ENCODE measurements around the gene GALNT18. TPM values are rescaled to one million over a fixed set of nuclear protein-coding genes. Genes with fewer than 3 reads are reported as not detected.

Gene GALNT18
- total RNA-seq, 2 donors from 2014 or later = 20.1 to 21.5 TPM

- DNase-seq (no peak), ATAC-seq (no peak)
- intact Hi-C loops (cut with DNase I) = no loop called here
Measured at GRCh38 chr11:11294551-11294855, 327.3 kb downstream of the GALNT18 start.

GRCh38 chr11:11293798-11294550 is 327.8 kb downstream of the GALNT18 start:
- intact Hi-C loops (cut with DNase I) = no loop called here
- DNase-seq (no peak), ATAC-seq (no peak)

GRCh38 chr11:11292839-11293238 is 329.0 kb downstream of the GALNT18 start:
- intact Hi-C loops (cut with DNase I) = no loop called here
- ATAC-seq (no peak), DNase-seq (no peak)

- intact Hi-C loops (cut with DNase I) = no loop called here
- DNase-seq (no peak), ATAC-seq (no peak)
Measured at GRCh38 chr11:11291041-11292015, 330.5 kb downstream of the GALNT18 start.

- DNase-seq (no peak), ATAC-seq (no peak)
- intact Hi-C loops (cut with DNase I) = no loop called here
Measured at GRCh38 chr11:11290354-11290753, 331.5 kb downstream of the GALNT18 start.

- intact Hi-C loops (cut with DNase I) = no loop called here
- ATAC-seq = no peak
- no peak for DNase-seq
Measured at GRCh38 chr11:11289669-11290068, 332.1 kb downstream of the GALNT18 start.

GRCh38 chr11:11288972-11289616 is 332.7 kb downstream of the GALNT18 start:
- no peak for ATAC-seq
- intact Hi-C loops (cut with DNase I) = no loop called here
- no peak for DNase-seq

- intact Hi-C loops (cut with DNase I) = no loop called here
- DNase-seq = no peak
- ATAC-seq = no peak
Measured at GRCh38 chr11:11284481-11284880, 337.3 kb downstream of the GALNT18 start.

GRCh38 chr11:11281626-11282025 is 340.2 kb downstream of the GALNT18 start:
- intact Hi-C loops (cut with DNase I) = no loop called here
- DNase-seq (no peak), ATAC-seq (no peak)

GRCh38 chr11:11280826-11281225 is 341.0 kb downstream of the GALNT18 start:
- intact Hi-C loops (cut with DNase I) = no loop called here

GRCh38 chr11:11279956-11280689 is 341.7 kb downstream of the GALNT18 start:
- intact Hi-C loops (cut with DNase I) = no loop called here
- DNase-seq (no peak), ATAC-seq (peak in 1 of 2 donors; percentile 17)

More at GRCh38 chr11:11280826-11281225, 341.0 kb downstream of the GALNT18 start:
- DNase-seq (no peak), ATAC-seq (no peak)

- ATAC-seq (no peak), DNase-seq (no peak)
- intact Hi-C loops (cut with DNase I) = no loop called here
Measured at GRCh38 chr11:11272254-11272653, 349.6 kb downstream of the GALNT18 start.

GRCh38 chr11:11270236-11270775 is 351.5 kb downstream of the GALNT18 start:
- DNase-seq (no peak), ATAC-seq (no peak)
- intact Hi-C loops (cut with DNase I) = no loop called here

- intact Hi-C loops (cut with DNase I) = no loop called here
- no peak for ATAC-seq
- DNase-seq = no peak
Measured at GRCh38 chr11:11268706-11269105, 353.1 kb downstream of the GALNT18 start.

- DNase-seq (no peak), ATAC-seq (no peak)
- intact Hi-C loops (cut with DNase I) = no loop called here
Measured at GRCh38 chr11:11268119-11268518, 353.7 kb downstream of the GALNT18 start.

- DNase-seq (no peak), ATAC-seq (no peak)
- intact Hi-C loops (cut with DNase I) = loop anchor here in 1 of 2 donors (2.0 kb wide), 1 partner anchor 231 kb away; no protein-coding TSS in a partner anchor
Measured at GRCh38 chr11:11267312-11267711, 354.5 kb downstream of the GALNT18 start.

GRCh38 chr11:11265994-11266606 is 355.7 kb downstream of the GALNT18 start:
- DNase-seq (peak; percentile 49), ATAC-seq (peak; percentile 45 to 65)
- intact Hi-C loops (cut with DNase I) = loop anchor here in 1 of 2 donors (2.0 kb wide), 1 partner anchor 229 kb away; no protein-coding TSS in a partner anchor

- ATAC-seq (no peak), DNase-seq (no peak)
- intact Hi-C loops (cut with DNase I) = no loop called here
Measured at GRCh38 chr11:11265320-11265719, 356.5 kb downstream of the GALNT18 start.

Data from left cardiac atrium (tissue), 4 donors.